Activated T-helper 2 cell treated with anti-CD3 and anti-CD28 coated beads, Interferon-gamma antibody, Interleukin-2, Interleukin-4, amounts not matched to agents 10 μg/mL and 5 μg/mL and 100 μg/mL, durations not matched to agents 14 hours and 24 hours and 36 hours (primary cell): Measurements from ENCODE around the gene C1QL3. TPM values are rescaled to one million over a fixed set of nuclear protein-coding genes. Genes with fewer than 3 reads are reported as not detected.

Experiments
- DNase-seq: peaks from one replicate; pipeline ENCODE4 v3.0.0; 2021; ENCODE audit warnings: low spot score
- H3K27ac Mint-ChIP-seq: one replicate; pipeline ENCODE4 v1.8.0; 2021; ENCODE audit warnings: mixed read lengths
- H3K27me3 Mint-ChIP-seq: one replicate; pipeline ENCODE4 v1.8.0; 2021; ENCODE audit warnings: low read depth, mixed read lengths
- H3K36me3 Mint-ChIP-seq: one replicate; pipeline ENCODE4 v1.8.0; 2021; ENCODE audit warnings: low read depth, mixed read lengths
- H3K4me1 Mint-ChIP-seq: one replicate; pipeline ENCODE4 v1.8.0; 2021; ENCODE audit warnings: low read depth, mixed read lengths
- H3K4me3 Mint-ChIP-seq: one replicate; pipeline ENCODE4 v1.8.0; 2021; ENCODE audit warnings: low read depth, mild to moderate bottlenecking, moderate library complexity, mixed read lengths
- H3K9me3 Mint-ChIP-seq: one replicate; pipeline ENCODE4 v1.8.0; 2021; ENCODE audit warnings: mixed read lengths
- intact Hi-C: fragments of 100-400 bp; cut with micrococcal nuclease; formaldehyde crosslinking; loops from one replicate; pipeline ENCODE4 v1.15.1; 2023
- total RNA-seq: library from RNA; stranded (reverse); gene quantifications from 2 replicates; pipeline ENCODE4 v1.2.3, GENCODE V29; 2022

The C1QL3 gene
- total RNA-seq, 1 donor from 2014 or later: 0.07 TPM

GRCh38 chr10:16520900-16521299 is 779 bp downstream of the C1QL3 start:
- intact Hi-C loops: loop anchor here (2.0 kb wide), 1 partner anchor 84 kb away; the partner anchor contains the start of gene PTER
- H3K4me1 Mint-ChIP-seq: peaks cover 4% of the 10 kb centered on the region
- H3K9me3 Mint-ChIP-seq: no peaks in the 10 kb centered on the region
- H3K4me3 Mint-ChIP-seq: peak overlapping the region; percentile 30
- H3K27me3 Mint-ChIP-seq: peaks cover 52% of the 10 kb centered on the region
- peaks cover 3% of the 10 kb centered on the region for H3K36me3 Mint-ChIP-seq
- no peak overlapping the region for H3K27ac Mint-ChIP-seq
- peak; percentile 11 for DNase-seq

- DNase-seq: no peak
- Mint-ChIP-seq H3K27me3 (peaks cover 49% of the 10 kb centered on the region), H3K36me3 (peaks cover 3% of the 10 kb centered on the region), H3K4me1 (peaks cover 4% of the 10 kb centered on the region), H3K27ac (no peak overlapping the region), H3K9me3 (no peaks in the 10 kb centered on the region), H3K4me3 (peak overlapping the region; percentile 64)
- intact Hi-C loops: loop anchor here (2.0 kb wide), 1 partner anchor 83 kb away; the partner anchor contains the start of gene PTER
Observed at GRCh38 chr10:16519908-16520861, 1.5 kb downstream of the C1QL3 start.

- peak overlapping the region; percentile 60 for H3K4me3 Mint-ChIP-seq
- intact Hi-C loops: no loop called here
- no peak for DNase-seq
- no peaks in the 10 kb centered on the region for H3K9me3 Mint-ChIP-seq
- H3K27ac Mint-ChIP-seq: no peak overlapping the region
- peaks cover 45% of the 10 kb centered on the region for H3K27me3 Mint-ChIP-seq
- H3K36me3 Mint-ChIP-seq: peaks cover 3% of the 10 kb centered on the region
- peaks cover 4% of the 10 kb centered on the region for H3K4me1 Mint-ChIP-seq
Observed at GRCh38 chr10:16519250-16519907, 2.3 kb downstream of the C1QL3 start.

GRCh38 chr10:16518822-16519221 is 2.9 kb downstream of the C1QL3 start:
- intact Hi-C loops: no loop called here

GRCh38 chr10:16510843-16511242 is 10.8 kb downstream of the C1QL3 start:
- Mint-ChIP-seq H3K9me3 (no peaks in the 10 kb centered on the region), H3K36me3 (no peaks in the 10 kb centered on the region), H3K4me3 (no peak overlapping the region), H3K4me1 (peaks cover 3% of the 10 kb centered on the region), H3K27ac (no peak overlapping the region), H3K27me3 (no peaks in the 10 kb centered on the region)
- intact Hi-C loops: no loop called here
- DNase-seq: no peak

More at GRCh38 chr10:16518822-16519221, 2.9 kb downstream of the C1QL3 start:
- peak overlapping the region; percentile 46 for H3K4me3 Mint-ChIP-seq
- H3K4me1 Mint-ChIP-seq: peaks cover 4% of the 10 kb centered on the region
- peaks cover 3% of the 10 kb centered on the region for H3K36me3 Mint-ChIP-seq
- peaks cover 40% of the 10 kb centered on the region for H3K27me3 Mint-ChIP-seq
- no peak for DNase-seq
- no peak overlapping the region for H3K27ac Mint-ChIP-seq
- H3K9me3 Mint-ChIP-seq: no peaks in the 10 kb centered on the region

GRCh38 chr10:16509996-16510395 is 11.7 kb downstream of the C1QL3 start:
- Mint-ChIP-seq H3K4me3 (no peak overlapping the region), H3K27me3 (no peaks in the 10 kb centered on the region), H3K9me3 (no peaks in the 10 kb centered on the region), H3K36me3 (no peaks in the 10 kb centered on the region), H3K4me1 (peaks cover 3% of the 10 kb centered on the region), H3K27ac (no peak overlapping the region)
- intact Hi-C loops: no loop called here
- no peak for DNase-seq

GRCh38 chr10:16505161-16505560 is 16.5 kb downstream of the C1QL3 start:
- no peak overlapping the region for H3K4me3 Mint-ChIP-seq
- H3K27me3 Mint-ChIP-seq: no peaks in the 10 kb centered on the region
- DNase-seq: no peak
- H3K36me3 Mint-ChIP-seq: peaks cover 8% of the 10 kb centered on the region
- no peaks in the 10 kb centered on the region for H3K9me3 Mint-ChIP-seq
- intact Hi-C loops: no loop called here
- no peak overlapping the region for H3K27ac Mint-ChIP-seq
- H3K4me1 Mint-ChIP-seq: peaks cover 3% of the 10 kb centered on the region

GRCh38 chr10:16497911-16498310 is 23.8 kb downstream of the C1QL3 start:
- no peaks in the 10 kb centered on the region for H3K27me3 Mint-ChIP-seq
- H3K4me3 Mint-ChIP-seq: no peak overlapping the region
- peaks cover 8% of the 10 kb centered on the region for H3K4me1 Mint-ChIP-seq
- H3K36me3 Mint-ChIP-seq: peaks cover 12% of the 10 kb centered on the region
- no peak for DNase-seq
- intact Hi-C loops: no loop called here
- H3K9me3 Mint-ChIP-seq: no peaks in the 10 kb centered on the region
- no peak overlapping the region for H3K27ac Mint-ChIP-seq

- peaks cover 8% of the 10 kb centered on the region for H3K4me1 Mint-ChIP-seq
- DNase-seq: no peak
Observed at GRCh38 chr10:16493884-16494536, 27.7 kb downstream of the C1QL3 start.

GRCh38 chr10:16491933-16492332 is 29.7 kb downstream of the C1QL3 start:
- DNase-seq: no peak
- Mint-ChIP-seq H3K27ac (no peak overlapping the region), H3K27me3 (no peaks in the 10 kb centered on the region), H3K36me3 (peaks cover 12% of the 10 kb centered on the region), H3K9me3 (no peaks in the 10 kb centered on the region), H3K4me3 (no peak overlapping the region), H3K4me1 (no peaks in the 10 kb centered on the region)
- intact Hi-C loops: no loop called here

More at GRCh38 chr10:16493884-16494536, 27.7 kb downstream of the C1QL3 start:
- intact Hi-C loops: no loop called here
- Mint-ChIP-seq H3K36me3 (peaks cover 17% of the 10 kb centered on the region), H3K27ac (no peak overlapping the region), H3K9me3 (no peaks in the 10 kb centered on the region), H3K27me3 (no peaks in the 10 kb centered on the region), H3K4me3 (no peak overlapping the region)

GRCh38 chr10:16490511-16490910 is 31.2 kb downstream of the C1QL3 start:
- H3K4me3 Mint-ChIP-seq: no peak overlapping the region
- no peaks in the 10 kb centered on the region for H3K4me1 Mint-ChIP-seq
- no peak for DNase-seq
- H3K27me3 Mint-ChIP-seq: no peaks in the 10 kb centered on the region
- intact Hi-C loops: no loop called here
- H3K27ac Mint-ChIP-seq: no peak overlapping the region
- H3K36me3 Mint-ChIP-seq: peaks cover 21% of the 10 kb centered on the region
- no peaks in the 10 kb centered on the region for H3K9me3 Mint-ChIP-seq

GRCh38 chr10:16483241-16483917 is 38.3 kb downstream of the C1QL3 start:
- Mint-ChIP-seq H3K27ac (no peak overlapping the region), H3K36me3 (peaks cover 18% of the 10 kb centered on the region)
- no peak for DNase-seq

More at GRCh38 chr10:16483241-16483917, 38.3 kb downstream of the C1QL3 start:
- intact Hi-C loops: no loop called here
- Mint-ChIP-seq H3K9me3 (no peaks in the 10 kb centered on the region), H3K27me3 (no peaks in the 10 kb centered on the region), H3K4me3 (no peak overlapping the region), H3K4me1 (no peaks in the 10 kb centered on the region)
